KMS-11 (cell line): ENCODE measurements around the gene DIP2C.

Experiments
- H2AFZ ChIP-seq: fragments of 200-600 bp; sonication (generic); 2 replicates; pipeline ENCODE4 v1.6.1; 2016; ENCODE audit warnings: antibody characterized with exemption, mixed run types, low read depth
- H3K27ac ChIP-seq: fragments of 200-600 bp; sonication (generic); 2 replicates; pipeline ENCODE4 v1.6.1; 2016; ENCODE audit warnings: mild to moderate bottlenecking, mixed run types
- H3K27me3 ChIP-seq: fragments of 200-600 bp; sonication (generic); 2 replicates; pipeline ENCODE4 v1.6.1; 2017; ENCODE audit warnings: mild to moderate bottlenecking, low read depth, mixed run types, moderate library complexity; ENCODE audit not compliant: insufficient read depth
- H3K36me3 ChIP-seq: fragments of 200-600 bp; sonication (generic); 2 replicates; pipeline ENCODE4 v1.6.1; 2017; ENCODE audit warnings: mild to moderate bottlenecking, mixed run types; ENCODE audit not compliant: insufficient read depth
- H3K4me1 ChIP-seq: fragments of 200-600 bp; sonication (generic); 2 replicates; pipeline ENCODE4 v1.6.1; 2016; ENCODE audit warnings: mild to moderate bottlenecking, low read depth, mixed run types; ENCODE audit not compliant: poor library complexity, severe bottlenecking
- H3K4me2 ChIP-seq: fragments of 200-600 bp; sonication (generic); 2 replicates; pipeline ENCODE4 v1.7.0; 2016; ENCODE audit warnings: mild to moderate bottlenecking, mixed run types
- H3K4me3 ChIP-seq: fragments of 200-600 bp; sonication (generic); IDR thresholded peaks from 2 replicates; pipeline ENCODE4 v1.6.1; 2017; ENCODE audit warnings: low read depth, low read length, mixed read lengths; ENCODE audit not compliant: insufficient read depth
- H3K79me2 ChIP-seq: fragments of 200-600 bp; sonication (generic); 2 replicates; pipeline ENCODE4 v1.6.1; 2016; ENCODE audit warnings: low read depth, mixed run types; ENCODE audit not compliant: insufficient read depth
- H3K9ac ChIP-seq: fragments of 200-600 bp; sonication (generic); 2 replicates; pipeline ENCODE4 v1.6.1; 2016; ENCODE audit warnings: mild to moderate bottlenecking, mixed run types
- H4K20me1 ChIP-seq: fragments of 200-600 bp; sonication (generic); 2 replicates; pipeline ENCODE4 v1.6.1; 2016; ENCODE audit warnings: mild to moderate bottlenecking, mixed run types; ENCODE audit not compliant: insufficient read depth
- TF ChIP-seq, protein P1 (sequence below): fragments of 200-600 bp; sonication (generic); conservative IDR thresholded peaks from 2 replicates; pipeline ENCODE4 v1.6.1; 2017; ENCODE audit warnings: low read depth, mild to moderate bottlenecking, antibody characterized with exemption, low read length, moderate library complexity, mixed read lengths

Gene DIP2C

DNA sequence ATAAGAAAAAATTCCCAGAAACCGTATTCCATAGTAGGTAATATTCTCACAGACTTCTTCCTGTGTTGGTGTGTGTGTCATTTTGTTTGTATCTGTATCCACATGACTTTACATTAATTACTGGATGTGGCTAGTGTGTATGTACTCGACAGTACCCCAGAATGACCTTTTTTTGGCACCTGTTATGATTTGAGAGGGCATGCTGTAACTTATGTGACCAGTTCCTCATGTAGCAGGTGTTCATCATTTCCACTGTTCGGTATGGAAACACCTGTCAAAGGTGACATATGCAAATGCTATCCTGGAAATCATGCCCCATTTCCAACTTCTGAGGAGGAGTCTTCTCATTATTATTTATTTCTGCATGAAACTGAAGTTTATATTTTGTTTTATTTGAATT lies 464.9 kb downstream of the DIP2C start:
- Histone ChIP-seq H3K79me2 (no peaks in the 10 kb centered on the region), H2AFZ (no peak overlapping the region), H3K4me2 (no peak overlapping the region), H3K9ac (no peak overlapping the region), H3K27ac (no peak overlapping the region), H3K36me3 (no peaks in the 10 kb centered on the region), H3K27me3 (no peaks in the 10 kb centered on the region), H3K4me1 (no peaks in the 10 kb centered on the region), H4K20me1 (no peaks in the 10 kb centered on the region), H3K4me3 (no peak overlapping the region)
- TF ChIP-seq, protein P1, sequence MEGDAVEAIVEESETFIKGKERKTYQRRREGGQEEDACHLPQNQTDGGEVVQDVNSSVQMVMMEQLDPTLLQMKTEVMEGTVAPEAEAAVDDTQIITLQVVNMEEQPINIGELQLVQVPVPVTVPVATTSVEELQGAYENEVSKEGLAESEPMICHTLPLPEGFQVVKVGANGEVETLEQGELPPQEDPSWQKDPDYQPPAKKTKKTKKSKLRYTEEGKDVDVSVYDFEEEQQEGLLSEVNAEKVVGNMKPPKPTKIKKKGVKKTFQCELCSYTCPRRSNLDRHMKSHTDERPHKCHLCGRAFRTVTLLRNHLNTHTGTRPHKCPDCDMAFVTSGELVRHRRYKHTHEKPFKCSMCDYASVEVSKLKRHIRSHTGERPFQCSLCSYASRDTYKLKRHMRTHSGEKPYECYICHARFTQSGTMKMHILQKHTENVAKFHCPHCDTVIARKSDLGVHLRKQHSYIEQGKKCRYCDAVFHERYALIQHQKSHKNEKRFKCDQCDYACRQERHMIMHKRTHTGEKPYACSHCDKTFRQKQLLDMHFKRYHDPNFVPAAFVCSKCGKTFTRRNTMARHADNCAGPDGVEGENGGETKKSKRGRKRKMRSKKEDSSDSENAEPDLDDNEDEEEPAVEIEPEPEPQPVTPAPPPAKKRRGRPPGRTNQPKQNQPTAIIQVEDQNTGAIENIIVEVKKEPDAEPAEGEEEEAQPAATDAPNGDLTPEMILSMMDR: no peak
